ENCODE results near the gene SARM1. TPM values are rescaled to one million over a fixed set of nuclear protein-coding genes. Genes with fewer than 3 reads are reported as not detected.

SARM1 gene
- total RNA-seq, 5 donors from 2014 or later (not counting 1 experiment from before 2014, with no cell fraction given) = 26.0 to 42.3 (median 37.9) TPM

- ChIA-PET CTCF (no interaction called here), POLR2A (no interaction called here)
- ATAC-seq (replicated peaks in 1 of 4) (no peak), DNase-seq (peak in 1 of 35 experiments; percentile 30)
- WGBS (ENCODE audit: insufficient coverage) = 93% methylated on average over 8 of the region's 10 CpGs
- H3K4me3 Mint-ChIP-seq = peak overlapping the region in 1 of 3 donors; percentile 97
- H3K27me3 Mint-ChIP-seq = no peaks in the 10 kb centered on the region
- peaks cover 17 to 19% (median 19%) of the 10 kb centered on the region in 3 donors for H3K4me1 Mint-ChIP-seq
- H3K4me3 ChIP-seq (ENCODE audit: control insufficient read depth in 1 of 2, extremely low read depth in 1 of 2, low read length in 1 of 2) = no peak overlapping the region
- H3K4me1 ChIP-seq (ENCODE audit: control insufficient read depth in 1 of 2, extremely low read depth in 1 of 2, insufficient read depth in 2 of 2, low read length in 2 of 2) = peaks cover 5 to 21% of the 10 kb centered on the region in 2 experiments
- no peaks in the 10 kb centered on the region for H3K36me3 ChIP-seq (ENCODE audit: control insufficient read depth in 2 of 2, extremely low read depth in 1 of 2, insufficient read depth in 1 of 2, low read length in 1 of 2)
- H3K9me3 Mint-ChIP-seq = no peaks in the 10 kb centered on the region
- H3K27ac ChIP-seq (ENCODE audit: low read length) = no peak overlapping the region
- H3K27me3 ChIP-seq (replicated peaks in 1 of 2; ENCODE audit: control insufficient read depth in 2 of 2, extremely low read depth in 1 of 2, insufficient read depth in 2 of 2, low read length in 1 of 2) = no peaks in the 10 kb centered on the region
- no peaks in the 10 kb centered on the region for H3K36me3 Mint-ChIP-seq
- H3K9me3 ChIP-seq = no peaks in the 10 kb centered on the region
- no peak overlapping the region for H3K27ac Mint-ChIP-seq
Measured at GRCh38 chr17:28369684-28370034, 1.8 kb upstream of the SARM1 start.

GRCh38 chr17:28370035-28370743 is 1.3 kb upstream of the SARM1 start, which contains the start of gene VTN:
VTN (minus strand) TSS chr17:28370307; CDS start chr17:28370203, 104 bp downstream.
- 63% methylated on average over 5 of the region's 8 CpGs for WGBS (ENCODE audit: insufficient coverage)
- no peak for DNase-seq
- POLR2A ChIA-PET = no interaction called here

GRCh38 chr17:28370744-28371103 is 770 bp upstream of the SARM1 start:
- ATAC-seq (replicated peaks in 1 of 4) = no peak
- Mint-ChIP-seq H3K27me3 (no peaks in the 10 kb centered on the region), H3K27ac (peak overlapping the region; percentile 96 to 97), H3K36me3 (peaks cover 3% of the 10 kb centered on the region), H3K4me1 (peaks cover 17 to 22% (median 21%) of the 10 kb centered on the region in 3 donors), H3K9me3 (no peaks in the 10 kb centered on the region), H3K4me3 (peak overlapping the region; percentile 90 to 97 (median 94))
- CTCF ChIA-PET = no interaction called here
- no peaks in the 10 kb centered on the region for H3K27me3 ChIP-seq (replicated peaks in 1 of 2; ENCODE audit: control insufficient read depth in 2 of 2, extremely low read depth in 1 of 2, insufficient read depth in 2 of 2, low read length in 1 of 2)
- WGBS (ENCODE audit: insufficient coverage) = no CpG with 5 or more reads among the region's 1 CpG
- H3K36me3 ChIP-seq (ENCODE audit: control insufficient read depth in 2 of 2, extremely low read depth in 1 of 2, insufficient read depth in 1 of 2, low read length in 1 of 2) = no peaks in the 10 kb centered on the region
- POLR2A ChIA-PET = no interaction called here
- peak overlapping the region; percentile 52 for H3K27ac ChIP-seq (ENCODE audit: low read length)
- peaks cover 5 to 21% of the 10 kb centered on the region in 2 experiments for H3K4me1 ChIP-seq (ENCODE audit: control insufficient read depth in 1 of 2, extremely low read depth in 1 of 2, insufficient read depth in 2 of 2, low read length in 2 of 2)
- H3K4me3 ChIP-seq (ENCODE audit: control insufficient read depth in 1 of 2, extremely low read depth in 1 of 2, low read length in 1 of 2) = peak overlapping the region in 1 of 2 donors; percentile 79
- DNase-seq = no peak
- H3K9me3 ChIP-seq = no peaks in the 10 kb centered on the region

More at GRCh38 chr17:28370035-28370743, 1.3 kb upstream of the SARM1 start, which contains the start of gene VTN:
- Histone ChIP-seq H3K36me3 (ENCODE audit: control insufficient read depth in 2 of 2, extremely low read depth in 1 of 2, insufficient read depth in 1 of 2, low read length in 1 of 2) (no peaks in the 10 kb centered on the region), H3K27me3 (replicated peaks in 1 of 2; ENCODE audit: control insufficient read depth in 2 of 2, extremely low read depth in 1 of 2, insufficient read depth in 2 of 2, low read length in 1 of 2) (no peaks in the 10 kb centered on the region), H3K27ac (ENCODE audit: low read length) (peak within 1 kb of the TSS; percentile 52), H3K4me1 (ENCODE audit: control insufficient read depth in 1 of 2, extremely low read depth in 1 of 2, insufficient read depth in 2 of 2, low read length in 2 of 2) (peaks cover 5 to 21% of the 10 kb centered on the region in 2 experiments), H3K4me3 (ENCODE audit: control insufficient read depth in 1 of 2, extremely low read depth in 1 of 2, low read length in 1 of 2) (peak within 1 kb of the TSS; percentile 54 to 79), H3K9me3 (no peaks in the 10 kb centered on the region)
- CTCF ChIA-PET = no interaction called here
- H3K9me3 Mint-ChIP-seq = no peaks in the 10 kb centered on the region
- peak within 1 kb of the TSS; percentile 90 to 97 (median 94) for H3K4me3 Mint-ChIP-seq
- H3K27ac Mint-ChIP-seq = peak within 1 kb of the TSS; percentile 96 to 97
- no peaks in the 10 kb centered on the region for H3K27me3 Mint-ChIP-seq
- ATAC-seq (replicated peaks in 1 of 4) = no peak
- peaks cover 17 to 22% (median 21%) of the 10 kb centered on the region in 3 donors for H3K4me1 Mint-ChIP-seq
- H3K36me3 Mint-ChIP-seq = peaks cover 3% of the 10 kb centered on the region

GRCh38 chr17:28372203-28372944 is 880 bp downstream of the SARM1 start:
- H3K4me3 ChIP-seq (ENCODE audit: control insufficient read depth in 1 of 2, extremely low read depth in 1 of 2, low read length in 1 of 2) = peak overlapping the region; percentile 41 to 54
- H3K9me3 ChIP-seq = no peaks in the 10 kb centered on the region
- Mint-ChIP-seq H3K27ac (peak overlapping the region; percentile 48 to 74), H3K27me3 (no peaks in the 10 kb centered on the region), H3K4me1 (peaks cover 17 to 22% (median 21%) of the 10 kb centered on the region in 3 donors), H3K4me3 (peak overlapping the region; percentile 69 to 97 (median 77)), H3K9me3 (no peaks in the 10 kb centered on the region), H3K36me3 (peaks cover 3% of the 10 kb centered on the region)
- ATAC-seq (replicated peaks in 1 of 4) (peak in 2 of 4 experiments; percentile 3 to 6), DNase-seq (peak in 1 of 35 experiments; percentile 40)
- CTCF ChIA-PET = no interaction called here
- no peaks in the 10 kb centered on the region for H3K36me3 ChIP-seq (ENCODE audit: control insufficient read depth in 2 of 2, extremely low read depth in 1 of 2, insufficient read depth in 1 of 2, low read length in 1 of 2)
- no peak overlapping the region for H3K27ac ChIP-seq (ENCODE audit: low read length)
- WGBS (ENCODE audit: insufficient coverage) = 4% methylated on average over 39 of the region's 53 CpGs
- H3K4me1 ChIP-seq (ENCODE audit: control insufficient read depth in 1 of 2, extremely low read depth in 1 of 2, insufficient read depth in 2 of 2, low read length in 2 of 2) = peaks cover 5 to 21% of the 10 kb centered on the region in 2 experiments
- POLR2A ChIA-PET = interaction anchor here in 1 of 2 donors (0.7 kb wide), 1 partner anchor 1947 kb away, joined by 3 read pairs; no protein-coding TSS in a partner anchor
- H3K27me3 ChIP-seq (replicated peaks in 1 of 2; ENCODE audit: control insufficient read depth in 2 of 2, extremely low read depth in 1 of 2, insufficient read depth in 2 of 2, low read length in 1 of 2) = no peaks in the 10 kb centered on the region

GRCh38 chr17:28372945-28373274 is 1.4 kb downstream of the SARM1 start:
- peaks cover 3% of the 10 kb centered on the region for H3K36me3 Mint-ChIP-seq
- DNase-seq = no peak
- Histone ChIP-seq H3K27me3 (replicated peaks in 1 of 2; ENCODE audit: control insufficient read depth in 2 of 2, extremely low read depth in 1 of 2, insufficient read depth in 2 of 2, low read length in 1 of 2) (no peaks in the 10 kb centered on the region), H3K27ac (ENCODE audit: low read length) (no peak overlapping the region), H3K9me3 (no peaks in the 10 kb centered on the region), H3K4me1 (ENCODE audit: control insufficient read depth in 1 of 2, extremely low read depth in 1 of 2, insufficient read depth in 2 of 2, low read length in 2 of 2) (peaks cover 5 to 21% of the 10 kb centered on the region in 2 experiments), H3K4me3 (ENCODE audit: control insufficient read depth in 1 of 2, extremely low read depth in 1 of 2, low read length in 1 of 2) (no peak overlapping the region), H3K36me3 (ENCODE audit: control insufficient read depth in 2 of 2, extremely low read depth in 1 of 2, insufficient read depth in 1 of 2, low read length in 1 of 2) (no peaks in the 10 kb centered on the region)
- no peaks in the 10 kb centered on the region for H3K27me3 Mint-ChIP-seq
- no peaks in the 10 kb centered on the region for H3K9me3 Mint-ChIP-seq
- POLR2A ChIA-PET = no interaction called here
- no peak for ATAC-seq (replicated peaks in 1 of 4)
- CTCF ChIA-PET = no interaction called here
- peak overlapping the region; percentile 69 to 97 (median 77) for H3K4me3 Mint-ChIP-seq
- peaks cover 17 to 22% (median 21%) of the 10 kb centered on the region in 3 donors for H3K4me1 Mint-ChIP-seq
- H3K27ac Mint-ChIP-seq = peak overlapping the region; percentile 39 to 74
- no CpG with 5 or more reads among the region's 6 CpGs for WGBS (ENCODE audit: insufficient coverage)

Measured in T-cell (primary cell).